Neural cell (in vitro differentiated cells): ENCODE measurements around the gene SGO1. TPM values are rescaled to one million over a fixed set of nuclear protein-coding genes. Genes with fewer than 3 reads are reported as not detected.

ENCODE experiments used
- H2AFZ ChIP-seq: fragments of 200-600, 300-800 bp; sonication (generic), shearing (Covaris generic); 2 replicates; pipeline ENCODE4 v1.6.0; 2014; ENCODE audit warnings: low read depth, mild to moderate bottlenecking, antibody characterized with exemption, low read length, moderate library complexity
- H3F3A ChIP-seq: fragments of 200-600 bp; shearing (Covaris generic); 2 replicates; pipeline ENCODE4 v1.6.1; 2016; ENCODE audit warnings: mild to moderate bottlenecking, moderate library complexity, mixed read lengths, antibody characterized with exemption, low read length; ENCODE audit not compliant: insufficient read depth, poor library complexity, severe bottlenecking
- H3K27ac ChIP-seq: fragments of 200-600, 300-800 bp; sonication (generic), shearing (Covaris generic); 2 replicates; pipeline ENCODE4 v1.5.1; 2014; ENCODE audit warnings: mild to moderate bottlenecking, low read length, moderate library complexity
- H3K27me3 ChIP-seq: fragments of 300-800, 200-600 bp; sonication (generic), shearing (Covaris generic); 2 replicates; pipeline ENCODE4 v1.6.0; 2014; ENCODE audit warnings: mild to moderate bottlenecking, low read depth, low read length, moderate library complexity; ENCODE audit not compliant: insufficient read depth
- H3K36me3 ChIP-seq: fragments of 300-800, 200-600 bp; sonication (generic), shearing (Covaris generic); 2 replicates; pipeline ENCODE4 v1.5.1; 2014; ENCODE audit warnings: mild to moderate bottlenecking, antibody characterized with exemption, low read length, moderate library complexity; ENCODE audit not compliant: insufficient read depth
- H3K4me2 ChIP-seq: fragments of 300-800, 200-600 bp; sonication (generic), shearing (Covaris generic); 2 replicates; pipeline ENCODE4 v1.6.0; 2014; ENCODE audit warnings: mild to moderate bottlenecking, low read length
- H3K4me3 ChIP-seq: fragments of 300-800, 200-600 bp; sonication (generic), shearing (Covaris generic); 2 replicates; pipeline ENCODE4 v1.5.1; 2014; ENCODE audit warnings: mild to moderate bottlenecking, low read length, moderate library complexity
- H3K79me2 ChIP-seq: fragments of 200-600 bp; shearing (Covaris generic); replicated peaks from 2 replicates; pipeline ENCODE4 v1.6.0; 2014; ENCODE audit warnings: mild to moderate bottlenecking, low read length, moderate library complexity; ENCODE audit not compliant: insufficient read depth
- H3K9ac ChIP-seq: fragments of 300-800, 200-600 bp; sonication (generic), shearing (Covaris generic); 2 replicates; pipeline ENCODE4 v1.6.1; 2016; ENCODE audit warnings: mild to moderate bottlenecking, low read length, mixed read lengths
- H3K9me2 ChIP-seq: fragments of 200-600 bp; shearing (Covaris generic); 2 replicates; pipeline ENCODE4 v1.6.1; 2016; ENCODE audit warnings: mild to moderate bottlenecking, low read length, mixed read lengths; ENCODE audit not compliant: insufficient read depth
- H3K9me3 ChIP-seq: fragments of 200-600, 300-800 bp; sonication (generic), shearing (Covaris generic); 2 replicates; pipeline ENCODE4 v1.6.1; 2016; ENCODE audit warnings: mild to moderate bottlenecking, mixed run types, low read length, moderate library complexity, mixed read lengths
- H4K20me1 ChIP-seq: fragments of 200-600 bp; shearing (Covaris generic); 2 replicates; pipeline ENCODE4 v1.6.1; 2016; ENCODE audit warnings: mild to moderate bottlenecking, mixed run types; ENCODE audit not compliant: insufficient read depth
- EP300 ChIP-seq: fragments of 450-650 bp; conservative IDR thresholded peaks from 2 replicates; pipeline ENCODE4 v1.6.1; 2014; ENCODE audit warnings: antibody characterized with exemption, mild to moderate bottlenecking, moderate library complexity; ENCODE audit not compliant: poor library complexity, severe bottlenecking
- EZH2 ChIP-seq: fragments of 200-600, 300-800 bp; shearing (Covaris generic), sonication (generic); IDR thresholded peaks from 2 replicates; pipeline ENCODE4 v1.6.1; 2014; ENCODE audit warnings: antibody characterized with exemption, low read length, borderline replicate concordance, mild to moderate bottlenecking; ENCODE audit not compliant: insufficient read depth, poor library complexity, severe bottlenecking
- MXI1 ChIP-seq: fragments of 450-650 bp; conservative IDR thresholded peaks from 2 replicates; pipeline ENCODE4 v1.6.1; 2014; ENCODE audit warnings: antibody characterized with exemption, mild to moderate bottlenecking; ENCODE audit not compliant: poor library complexity, severe bottlenecking
- POLR2AphosphoS5 ChIP-seq: IDR thresholded peaks from 2 replicates; pipeline ENCODE4 v1.6.1; 2012
- RAD21 ChIP-seq: fragments of 450-650 bp; conservative IDR thresholded peaks from 2 replicates; pipeline ENCODE4 v1.6.1; 2014; ENCODE audit warnings: antibody characterized with exemption, mild to moderate bottlenecking, moderate library complexity
- SMC3 ChIP-seq: fragments of 450-650 bp; conservative IDR thresholded peaks from 2 replicates; pipeline ENCODE4 v1.6.1; 2014; ENCODE audit warnings: antibody characterized with exemption, mild to moderate bottlenecking, moderate library complexity; ENCODE audit not compliant: poor library complexity
- TAF1 ChIP-seq: IDR thresholded peaks from 2 replicates; pipeline ENCODE4 v1.6.1; 2012; ENCODE audit warnings: low read depth
- polyA plus RNA-seq: library from polyadenylated mRNA; depleted of rRNA; stranded (reverse); fragments of >200 nt; gene quantifications from 2 replicates; pipeline ENCODE4 v1.2.3, GENCODE V29; 2014
- TF ChIP-seq, protein P1 (sequence below): fragments of 450-650 bp; IDR thresholded peaks from 2 replicates; pipeline ENCODE4 v1.5.1; 2014; ENCODE audit warnings: antibody characterized with exemption, mild to moderate bottlenecking, moderate library complexity; ENCODE audit not compliant: poor library complexity, severe bottlenecking
- TF ChIP-seq, protein P2 (sequence below): IDR thresholded peaks from 2 replicates; pipeline ENCODE4 v1.6.1; 2012; ENCODE audit warnings: borderline replicate concordance

SGO1 gene
- polyA plus RNA-seq, 1 donor from 2014 or later: 0.71 TPM

DNA sequence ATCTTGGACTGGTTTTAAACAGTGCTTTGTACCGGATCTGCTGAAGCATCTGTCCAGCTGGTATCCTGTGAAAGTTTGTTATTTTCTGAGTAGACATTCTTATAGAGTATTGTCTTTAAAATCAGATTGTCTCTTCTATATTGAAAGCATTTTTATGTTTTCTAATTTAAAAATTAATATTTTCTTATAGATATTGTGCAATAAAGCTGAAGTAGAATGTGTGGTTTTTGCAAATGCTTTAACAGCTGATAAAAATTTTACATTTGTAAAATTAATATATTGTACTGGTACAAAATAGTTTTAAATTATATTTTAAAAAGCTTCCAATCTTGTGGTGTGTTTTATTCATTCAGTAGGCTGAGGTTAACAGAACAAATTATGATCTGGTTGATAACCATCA, 31.9 kb downstream of the SGO1 start:
- Histone ChIP-seq H3K4me3 (no peak overlapping the region), H3K9ac (no peak overlapping the region), H3K27ac (no peak overlapping the region), H3K9me2 (no peaks in the 10 kb centered on the region), H4K20me1 (no peaks in the 10 kb centered on the region), H3K9me3 (no peaks in the 10 kb centered on the region), H2AFZ (no peak overlapping the region), H3K79me2 (no peaks in the 10 kb centered on the region), H3F3A (no peaks in the 10 kb centered on the region), H3K4me2 (no peak overlapping the region), H3K36me3 (no peaks in the 10 kb centered on the region), H3K27me3 (no peaks in the 10 kb centered on the region)
- TF ChIP-seq, protein P1, sequence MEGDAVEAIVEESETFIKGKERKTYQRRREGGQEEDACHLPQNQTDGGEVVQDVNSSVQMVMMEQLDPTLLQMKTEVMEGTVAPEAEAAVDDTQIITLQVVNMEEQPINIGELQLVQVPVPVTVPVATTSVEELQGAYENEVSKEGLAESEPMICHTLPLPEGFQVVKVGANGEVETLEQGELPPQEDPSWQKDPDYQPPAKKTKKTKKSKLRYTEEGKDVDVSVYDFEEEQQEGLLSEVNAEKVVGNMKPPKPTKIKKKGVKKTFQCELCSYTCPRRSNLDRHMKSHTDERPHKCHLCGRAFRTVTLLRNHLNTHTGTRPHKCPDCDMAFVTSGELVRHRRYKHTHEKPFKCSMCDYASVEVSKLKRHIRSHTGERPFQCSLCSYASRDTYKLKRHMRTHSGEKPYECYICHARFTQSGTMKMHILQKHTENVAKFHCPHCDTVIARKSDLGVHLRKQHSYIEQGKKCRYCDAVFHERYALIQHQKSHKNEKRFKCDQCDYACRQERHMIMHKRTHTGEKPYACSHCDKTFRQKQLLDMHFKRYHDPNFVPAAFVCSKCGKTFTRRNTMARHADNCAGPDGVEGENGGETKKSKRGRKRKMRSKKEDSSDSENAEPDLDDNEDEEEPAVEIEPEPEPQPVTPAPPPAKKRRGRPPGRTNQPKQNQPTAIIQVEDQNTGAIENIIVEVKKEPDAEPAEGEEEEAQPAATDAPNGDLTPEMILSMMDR: no peak
- TF ChIP-seq, protein P2, sequence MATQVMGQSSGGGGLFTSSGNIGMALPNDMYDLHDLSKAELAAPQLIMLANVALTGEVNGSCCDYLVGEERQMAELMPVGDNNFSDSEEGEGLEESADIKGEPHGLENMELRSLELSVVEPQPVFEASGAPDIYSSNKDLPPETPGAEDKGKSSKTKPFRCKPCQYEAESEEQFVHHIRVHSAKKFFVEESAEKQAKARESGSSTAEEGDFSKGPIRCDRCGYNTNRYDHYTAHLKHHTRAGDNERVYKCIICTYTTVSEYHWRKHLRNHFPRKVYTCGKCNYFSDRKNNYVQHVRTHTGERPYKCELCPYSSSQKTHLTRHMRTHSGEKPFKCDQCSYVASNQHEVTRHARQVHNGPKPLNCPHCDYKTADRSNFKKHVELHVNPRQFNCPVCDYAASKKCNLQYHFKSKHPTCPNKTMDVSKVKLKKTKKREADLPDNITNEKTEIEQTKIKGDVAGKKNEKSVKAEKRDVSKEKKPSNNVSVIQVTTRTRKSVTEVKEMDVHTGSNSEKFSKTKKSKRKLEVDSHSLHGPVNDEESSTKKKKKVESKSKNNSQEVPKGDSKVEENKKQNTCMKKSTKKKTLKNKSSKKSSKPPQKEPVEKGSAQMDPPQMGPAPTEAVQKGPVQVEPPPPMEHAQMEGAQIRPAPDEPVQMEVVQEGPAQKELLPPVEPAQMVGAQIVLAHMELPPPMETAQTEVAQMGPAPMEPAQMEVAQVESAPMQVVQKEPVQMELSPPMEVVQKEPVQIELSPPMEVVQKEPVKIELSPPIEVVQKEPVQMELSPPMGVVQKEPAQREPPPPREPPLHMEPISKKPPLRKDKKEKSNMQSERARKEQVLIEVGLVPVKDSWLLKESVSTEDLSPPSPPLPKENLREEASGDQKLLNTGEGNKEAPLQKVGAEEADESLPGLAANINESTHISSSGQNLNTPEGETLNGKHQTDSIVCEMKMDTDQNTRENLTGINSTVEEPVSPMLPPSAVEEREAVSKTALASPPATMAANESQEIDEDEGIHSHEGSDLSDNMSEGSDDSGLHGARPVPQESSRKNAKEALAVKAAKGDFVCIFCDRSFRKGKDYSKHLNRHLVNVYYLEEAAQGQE: no peak
- no peak for TF ChIP-seq EZH2

DNA sequence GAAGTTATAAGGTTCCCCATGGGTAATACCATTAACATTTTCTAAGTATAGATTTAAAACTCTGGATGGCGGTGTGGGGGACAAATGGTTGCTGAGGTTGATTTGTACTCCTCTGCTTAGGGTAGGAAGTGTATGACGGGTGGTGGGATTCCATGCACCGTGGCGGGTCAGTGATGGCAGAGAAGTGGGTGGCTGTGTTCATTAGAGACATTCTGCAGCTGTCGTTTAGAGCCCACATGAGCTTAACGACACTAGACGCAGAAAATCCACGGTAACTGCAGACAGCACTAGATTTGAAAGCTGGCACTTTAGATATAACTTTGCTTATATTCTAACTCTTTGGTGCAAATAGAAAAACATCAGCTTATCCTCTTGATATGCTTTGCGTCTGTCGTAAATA, 37.5 kb downstream of the SGO1 start:
- TF ChIP-seq EP300 (no peak), MXI1 (no peak), RAD21 (no peak), POLR2AphosphoS5 (no peak), SMC3 (no peak), EZH2 (no peak), TAF1 (no peak)
- TF ChIP-seq, protein P1: no peak
- TF ChIP-seq, protein P2: no peak
- Histone ChIP-seq H4K20me1 (no peaks in the 10 kb centered on the region), H3K4me3 (no peak overlapping the region), H3K36me3 (no peaks in the 10 kb centered on the region), H3K27ac (no peak overlapping the region), H3F3A (no peaks in the 10 kb centered on the region), H3K4me2 (no peak overlapping the region), H3K9ac (no peak overlapping the region), H3K79me2 (no peaks in the 10 kb centered on the region), H2AFZ (no peak overlapping the region), H3K27me3 (no peaks in the 10 kb centered on the region), H3K9me2 (no peaks in the 10 kb centered on the region), H3K9me3 (no peaks in the 10 kb centered on the region)
